GM19395 (cell line): Measurements from ENCODE around the gene COX6B2.
"Not testable (repeated sequence)": the region's sequence is repeated elsewhere in the genome, so short reads cannot be mapped to it uniquely, and the experiment has no call there.

ENCODE experiments used
- ATAC-seq: cut with Tn5 transposase; IDR thresholded peaks from one replicate; pipeline ENCODE4 v1.9.1; 2021; ENCODE audit warnings: mild to moderate bottlenecking, moderate library complexity; ENCODE audit not compliant: unreplicated experiment

COX6B2 gene

GRCh38 chr19:55345101-55345817 lies 9.3 kb downstream of the COX6B2 start:
- ATAC-seq: no peak

DNA sequence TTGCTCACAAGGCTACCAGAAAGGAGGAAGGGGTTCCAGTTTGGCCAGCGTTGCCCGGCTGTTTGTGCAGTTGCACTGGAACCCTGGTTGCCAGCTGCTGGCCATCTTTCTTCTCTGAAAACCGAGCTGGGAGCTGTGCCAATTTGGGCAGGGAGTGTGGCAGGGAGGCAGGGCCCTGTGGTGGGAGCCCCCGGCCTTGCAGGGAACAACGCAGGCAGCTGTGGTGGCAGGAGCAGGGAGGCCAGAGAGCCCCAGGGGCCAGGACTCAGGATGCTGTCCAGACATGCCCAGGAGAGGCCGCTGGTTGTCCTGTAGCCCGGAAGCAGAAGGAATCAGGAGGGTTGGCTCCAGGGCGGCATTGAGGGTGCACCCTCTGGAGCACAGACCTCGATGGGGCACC lies 10.1 kb downstream of the COX6B2 start:
- no peak for ATAC-seq

DNA sequence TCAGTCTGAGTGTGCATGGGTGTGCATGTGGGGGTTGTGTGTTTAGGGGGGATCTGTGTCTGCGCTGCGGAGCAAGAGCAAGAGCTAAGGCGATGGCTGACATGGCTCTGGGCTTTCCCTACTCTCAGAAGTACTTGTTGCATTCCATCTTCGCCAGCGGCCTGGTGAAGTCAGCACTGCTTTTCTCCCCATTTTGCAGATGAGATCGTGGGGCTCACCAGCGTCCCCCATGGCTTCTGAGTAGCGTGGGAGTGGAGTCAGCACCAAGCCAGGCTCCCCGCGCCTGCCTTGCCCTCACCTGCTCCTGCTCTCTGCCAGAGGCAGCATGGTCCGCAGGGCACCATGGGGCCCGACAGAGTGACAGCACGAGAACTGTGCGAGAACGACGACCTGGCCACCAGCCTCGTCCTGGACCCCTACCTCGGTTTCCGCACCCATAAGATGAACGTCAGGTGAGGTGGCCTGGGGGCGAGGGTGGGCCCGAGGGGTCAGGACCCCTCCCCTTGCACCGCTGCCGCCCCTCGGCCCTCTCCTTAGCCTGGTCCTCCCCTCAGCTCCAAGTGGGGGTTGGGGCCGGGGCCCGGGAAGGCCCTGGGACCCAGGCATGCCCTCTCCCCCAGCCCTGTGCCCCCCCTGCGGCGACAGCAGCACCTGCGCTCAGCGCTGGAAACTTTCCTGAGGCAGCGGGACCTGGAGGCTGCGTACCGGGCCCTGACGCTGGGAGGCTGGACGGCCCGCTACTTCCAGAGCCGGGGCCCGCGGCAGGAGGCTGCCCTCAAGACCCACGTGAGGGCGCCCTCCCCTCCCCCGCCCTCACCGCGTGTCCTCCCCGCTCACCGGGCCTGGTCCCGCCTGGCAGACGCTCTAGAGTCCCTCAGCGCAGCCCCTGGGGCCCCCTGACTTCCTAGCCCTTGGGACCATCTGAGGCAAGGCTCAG lies 12.7 kb downstream of the COX6B2 start:
- no peak for ATAC-seq

- ATAC-seq: no peak
Observed at GRCh38 chr19:55341171-55341588, 13.3 kb downstream of the COX6B2 start.

DNA sequence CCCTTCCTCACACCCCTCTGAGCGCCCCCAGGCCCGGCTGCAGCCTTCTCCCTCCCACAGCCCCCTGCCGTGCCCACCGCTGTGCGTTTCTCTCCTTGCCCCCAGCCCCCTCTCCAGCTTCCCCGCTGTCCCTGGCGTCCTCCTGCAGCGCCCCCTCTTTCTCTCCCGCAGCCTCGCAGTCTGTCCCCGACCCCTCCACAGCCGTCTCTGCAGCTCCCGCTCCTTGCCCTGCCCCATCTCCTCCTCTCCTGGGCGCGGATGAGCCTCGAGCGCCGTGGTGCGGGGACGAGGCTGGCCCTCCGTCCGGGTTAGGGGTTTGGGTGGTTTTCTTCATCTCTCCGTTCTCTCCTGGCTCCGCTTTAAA lies 13.8 kb downstream of the COX6B2 start:
- ATAC-seq: no peak

DNA sequence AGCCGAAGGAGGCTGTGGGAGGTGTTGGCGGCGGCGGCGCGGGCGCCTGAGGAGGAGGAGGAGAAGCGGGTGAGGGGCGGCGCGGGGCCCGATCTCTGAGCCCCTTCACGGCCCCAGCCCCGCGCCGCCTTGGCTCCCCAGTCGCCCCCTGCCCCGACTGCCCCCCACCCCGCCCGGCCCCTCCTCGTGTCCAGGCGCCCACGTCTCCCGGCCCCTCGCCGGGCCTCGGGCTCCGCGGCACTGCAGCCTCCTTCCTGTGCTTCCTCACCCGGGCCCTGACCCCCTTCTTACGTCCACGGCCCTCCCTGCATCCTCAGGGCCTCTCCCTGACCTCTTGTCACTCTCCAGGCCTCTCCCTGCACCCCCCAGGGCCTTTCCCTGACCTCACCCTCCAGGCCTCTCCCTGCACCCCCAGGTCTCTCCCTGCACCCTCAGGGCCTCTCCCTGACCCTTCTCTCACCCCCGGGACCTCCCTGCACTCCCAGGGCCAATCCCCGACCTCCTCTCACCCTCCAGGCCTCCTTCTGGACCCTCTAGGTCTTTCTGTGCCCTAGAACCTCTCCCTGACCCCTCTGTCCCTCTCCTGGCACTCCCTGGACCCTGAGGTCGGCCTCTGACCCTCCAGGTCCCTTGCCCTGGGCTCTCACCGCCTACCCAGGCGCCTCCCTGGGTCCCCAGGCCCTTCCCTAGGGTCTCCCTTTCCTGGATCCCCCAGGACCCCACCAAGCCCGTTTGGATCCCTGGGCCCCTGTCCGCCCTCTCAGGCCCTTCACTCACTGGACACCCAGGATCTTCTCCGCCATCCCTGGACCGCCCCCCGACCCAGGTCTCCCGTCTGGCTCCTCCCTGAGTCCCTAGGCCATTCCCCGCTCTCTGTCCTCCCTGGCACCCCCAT lies 14.4 kb downstream of the COX6B2 start:
- no peak for ATAC-seq

DNA sequence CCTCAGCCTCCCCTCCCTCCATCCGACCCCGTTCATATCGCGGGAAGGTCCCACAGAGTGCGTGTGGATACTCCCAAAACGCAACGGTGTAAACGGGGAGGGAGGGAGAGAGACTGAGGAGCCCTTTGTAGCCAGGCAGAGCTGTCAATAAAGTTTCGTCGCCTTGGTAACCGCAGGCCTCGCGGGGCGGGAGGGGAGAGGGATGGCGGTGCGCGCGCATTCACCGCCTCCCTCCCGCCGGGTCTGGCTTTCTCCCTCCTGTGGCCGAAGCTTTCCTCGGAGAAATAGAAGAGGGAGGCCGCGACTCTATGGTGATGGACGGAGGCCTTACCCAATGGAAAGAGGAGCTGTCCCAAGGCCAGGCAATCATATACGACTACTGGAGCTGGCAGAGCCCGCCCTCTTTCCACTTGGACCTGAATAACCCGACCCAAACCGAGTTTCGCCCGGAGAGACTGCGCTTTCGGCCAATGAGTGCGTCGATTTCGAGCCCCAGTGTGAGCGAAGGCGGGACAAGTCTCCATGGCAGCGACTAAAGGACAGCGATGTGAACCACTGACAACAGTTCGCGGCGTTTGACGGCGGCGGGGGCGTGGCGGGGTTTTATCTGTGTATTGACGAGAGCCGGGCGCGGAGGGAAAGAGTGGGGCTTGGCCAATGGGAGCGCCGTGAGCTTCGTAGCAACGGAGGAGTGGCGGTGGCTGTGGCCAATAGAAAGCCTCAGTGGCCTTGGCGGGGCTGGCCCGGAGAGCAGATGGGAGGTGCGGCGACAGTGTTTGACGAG lies 15.2 kb downstream of the COX6B2 start, which contains the start of gene KMT5C:
KMT5C (plus strand) TSS at position 772 of the 784 bp plus-strand sequence. CDS start 2,061 bp downstream, outside the sequence.
- ATAC-seq: peak; percentile 88

DNA sequence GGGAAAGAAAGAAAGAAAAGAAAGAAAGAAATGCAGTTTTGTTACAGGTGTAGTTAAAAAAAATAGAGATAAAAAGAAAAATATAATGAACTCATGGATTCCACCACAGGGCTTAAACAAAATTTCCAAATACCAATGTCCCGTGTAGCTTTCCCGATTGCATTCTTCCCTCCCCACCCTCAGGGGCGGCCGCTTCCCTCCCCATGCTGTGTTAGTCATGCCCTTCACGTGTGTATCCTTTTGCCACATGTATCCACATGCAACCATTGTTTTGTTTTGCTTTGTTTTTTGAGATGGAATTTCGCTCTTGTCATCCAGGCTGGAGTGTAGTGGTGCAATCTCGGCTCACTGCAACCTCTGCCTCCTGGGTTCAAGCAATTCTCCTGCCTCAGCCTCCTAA lies 18.4 kb downstream of the COX6B2 start:
- no peak for ATAC-seq

DNA sequence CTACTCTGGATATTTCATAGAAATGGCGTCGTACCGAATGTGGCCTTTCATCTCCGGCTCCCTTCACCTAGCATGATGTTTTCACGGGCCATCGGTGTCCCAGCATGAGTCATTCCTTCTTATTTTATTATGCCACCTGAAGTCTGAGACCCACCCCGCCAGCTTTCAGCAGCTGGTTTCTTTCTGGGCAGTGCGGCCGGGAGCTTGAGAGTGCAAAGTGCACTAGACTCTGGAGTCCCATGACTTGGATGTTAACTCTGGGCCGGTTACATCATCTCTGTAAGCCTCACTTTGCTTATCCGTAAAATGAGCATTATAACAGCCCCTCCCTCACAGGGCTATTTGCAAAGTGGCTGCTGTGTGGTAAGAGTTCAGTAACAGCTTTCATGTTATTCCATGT lies 20.6 kb downstream of the COX6B2 start:
- no peak for ATAC-seq

GRCh38 chr19:55329791-55330190 lies 24.7 kb downstream of the COX6B2 start:
- not testable (repeated sequence) for ATAC-seq

DNA sequence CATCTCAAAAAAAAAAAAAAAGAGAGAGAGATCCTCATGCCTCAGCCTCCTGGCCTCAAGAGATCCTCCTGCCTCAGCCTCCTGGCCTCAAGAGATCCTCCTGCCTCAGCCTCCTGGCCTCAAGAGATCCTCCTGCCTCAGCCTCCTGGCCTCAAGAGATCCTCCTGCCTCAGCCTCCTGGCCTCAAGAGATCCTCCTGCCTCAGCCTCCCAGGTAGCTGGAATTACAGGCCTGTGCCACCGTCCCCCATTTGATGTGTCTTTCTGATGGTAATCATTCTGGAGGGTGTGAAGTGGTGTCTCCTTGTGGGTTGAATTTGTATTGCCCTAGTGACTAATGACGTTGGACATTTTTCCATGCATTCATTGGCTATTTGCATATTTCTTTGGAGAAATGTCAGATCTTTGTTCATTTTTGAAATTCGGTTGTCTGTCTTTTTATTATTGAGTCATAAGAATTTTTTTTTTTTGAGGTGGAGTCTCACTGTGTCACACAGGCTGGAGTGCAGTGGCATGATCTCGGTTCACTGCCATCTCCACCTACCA lies 25.7 kb downstream of the COX6B2 start:
- ATAC-seq: not testable (repeated sequence)

DNA sequence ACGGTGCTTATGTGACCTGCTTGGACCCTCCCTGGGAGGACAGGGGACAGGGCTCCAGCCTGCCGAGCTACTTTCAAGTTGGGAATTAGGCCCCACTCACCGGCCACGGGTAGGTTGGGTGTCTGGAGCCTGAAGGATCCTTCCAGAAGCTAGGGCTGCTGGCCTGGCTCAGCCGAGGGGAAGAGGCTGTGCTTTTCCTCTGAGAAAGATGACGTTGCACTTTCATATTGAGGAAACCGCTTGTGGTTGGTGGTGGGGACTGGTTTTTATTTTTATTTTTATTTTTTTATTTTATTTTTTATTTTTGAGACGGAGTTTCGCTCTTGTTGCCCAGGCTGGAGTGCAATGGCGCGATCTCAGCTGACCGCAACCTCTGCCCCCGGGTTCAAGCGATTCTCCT lies 29.3 kb downstream of the COX6B2 start, which contains the start of gene TMEM150B:
TMEM150B (minus strand) TSS at position 170 of the 400 bp plus-strand sequence. CDS start 4,305 bp downstream, outside the sequence.
- no peak for ATAC-seq

- no peak for ATAC-seq
Observed at GRCh38 chr19:55324662-55325061, 29.9 kb downstream of the COX6B2 start.

- ATAC-seq: no peak
Observed at GRCh38 chr19:55322204-55322885, 32.2 kb downstream of the COX6B2 start.

GRCh38 chr19:55321466-55322137 lies 32.9 kb downstream of the COX6B2 start:
- ATAC-seq: no peak

DNA sequence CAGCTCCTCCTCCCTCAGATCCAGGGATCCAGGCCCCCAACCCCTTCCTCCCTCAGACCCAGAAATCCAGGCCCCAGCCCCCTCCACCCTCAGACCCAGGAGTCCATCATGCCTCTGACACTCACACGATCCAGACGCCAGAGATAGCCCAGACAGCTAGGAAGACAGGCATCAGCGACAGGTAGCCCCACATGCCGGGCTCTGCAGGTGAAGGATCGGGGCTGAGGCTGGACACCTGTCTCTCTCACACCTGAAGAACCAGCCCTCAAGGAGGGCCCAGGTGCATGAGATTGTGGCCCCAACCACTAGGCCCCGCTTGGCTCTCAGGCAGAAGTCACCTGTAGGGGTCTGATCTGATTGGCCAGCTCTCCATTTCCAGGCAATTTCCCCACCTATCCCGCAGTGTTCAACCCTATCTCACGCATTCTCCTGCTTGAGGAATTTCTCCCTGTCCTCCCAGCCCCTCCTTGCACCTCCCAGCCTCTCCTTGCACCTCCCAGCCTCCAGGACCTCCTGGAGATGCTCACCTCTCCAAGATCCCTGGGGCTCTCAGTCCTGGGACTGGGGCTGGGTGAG lies 33.6 kb downstream of the COX6B2 start:
- ATAC-seq: no peak

- ATAC-seq: no peak
Observed at GRCh38 chr19:55319785-55320184, 34.7 kb downstream of the COX6B2 start.

DNA sequence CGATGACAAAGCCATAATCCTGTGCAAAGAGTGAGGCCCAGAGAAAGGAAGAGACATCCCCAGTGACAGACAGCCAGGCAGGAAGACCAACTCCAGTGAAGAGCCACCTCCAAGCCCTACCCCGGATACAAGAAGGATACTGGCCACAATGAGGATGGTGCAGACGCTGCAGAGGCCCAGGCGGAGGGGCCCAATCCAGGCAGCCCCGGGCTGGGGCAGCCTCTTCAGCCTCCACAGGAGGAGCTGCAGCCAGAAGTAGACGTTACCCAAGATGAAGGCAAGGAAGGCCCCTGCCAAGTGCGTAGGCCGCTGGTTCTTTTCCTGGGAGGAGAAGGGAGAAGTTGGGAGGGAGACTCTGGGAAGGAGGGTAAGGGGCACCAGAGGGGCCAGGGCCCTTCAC lies 37.9 kb downstream of the COX6B2 start:
- no peak for ATAC-seq
